ENCODE results near the gene MAVS.
"Not testable (repeated sequence)": the region's sequence is repeated elsewhere in the genome, so short reads cannot be mapped to it uniquely, and the experiment has no call there.

The MAVS gene

GRCh38 chr20:3857405-3857804 lies 10.8 kb downstream of the MAVS start:
- peak; percentile 94 for DNase-seq

- DNase-seq = no peak
These were observed 12.1 kb downstream of the MAVS start for GRCh38 chr20:3858689-3859088.

- no peak for DNase-seq
These were observed 14.6 kb downstream of the MAVS start for GRCh38 chr20:3861191-3861590.

- DNase-seq = no peak
These were observed 15.7 kb downstream of the MAVS start for GRCh38 chr20:3862333-3862732.

- DNase-seq = no peak
These were observed 16.7 kb downstream of the MAVS start for GRCh38 chr20:3863317-3863716.

GRCh38 chr20:3864518-3864917 lies 17.9 kb downstream of the MAVS start:
- DNase-seq = peak; percentile 17

GRCh38 chr20:3865152-3865886 lies 18.7 kb downstream of the MAVS start:
- no peak for DNase-seq

- no peak for DNase-seq
These were observed 19.3 kb downstream of the MAVS start for GRCh38 chr20:3865887-3866407.

- no peak for DNase-seq
These were observed 19.8 kb downstream of the MAVS start for GRCh38 chr20:3866464-3866863.

GRCh38 chr20:3867802-3868201 lies 21.2 kb downstream of the MAVS start:
- DNase-seq = no peak

GRCh38 chr20:3869839-3870634 lies 23.4 kb downstream of the MAVS start:
- no peak for DNase-seq

- DNase-seq = no peak
These were observed 25.1 kb downstream of the MAVS start for GRCh38 chr20:3871550-3872265.

GRCh38 chr20:3873507-3873906 lies 26.9 kb downstream of the MAVS start:
- DNase-seq = no peak

- DNase-seq = no peak
These were observed 27.7 kb downstream of the MAVS start for GRCh38 chr20:3874194-3874844.

GRCh38 chr20:3875378-3875974 lies 28.8 kb downstream of the MAVS start:
- DNase-seq = no peak

GRCh38 chr20:3876000-3876399 lies 29.4 kb downstream of the MAVS start:
- no peak for DNase-seq

GRCh38 chr20:3876676-3877075 lies 30.0 kb downstream of the MAVS start:
- DNase-seq = no peak

- DNase-seq = not testable (repeated sequence)
These were observed 32.3 kb downstream of the MAVS start for GRCh38 chr20:3878921-3879274.

GRCh38 chr20:3885715-3886114 lies 39.1 kb downstream of the MAVS start:
- DNase-seq = no peak

GRCh38 chr20:3887876-3888620 lies 41.4 kb downstream of the MAVS start:
- no peak for DNase-seq

GRCh38 chr20:3888622-3889488 lies 42.2 kb downstream of the MAVS start, which contains the start of gene PANK2:
Gene PANK2 (plus strand): TSS chr20:3889387.
- peak; percentile 99 for DNase-seq
